CD4-positive, alpha-beta T cell treated with Interferon alpha-2 for 1 hour (primary cell): Measurements from ENCODE around the gene PLGLB2.
"Not testable (repeated sequence)": the region's sequence is repeated elsewhere in the genome, so short reads cannot be mapped to it uniquely, and the experiment has no call there.

Experiments used
- DNase-seq, 2 donors: peaks; one replicate each; pipeline ENCODE4 v3.0.0-alpha.2; 2020 to 2022

Gene PLGLB2

DNA sequence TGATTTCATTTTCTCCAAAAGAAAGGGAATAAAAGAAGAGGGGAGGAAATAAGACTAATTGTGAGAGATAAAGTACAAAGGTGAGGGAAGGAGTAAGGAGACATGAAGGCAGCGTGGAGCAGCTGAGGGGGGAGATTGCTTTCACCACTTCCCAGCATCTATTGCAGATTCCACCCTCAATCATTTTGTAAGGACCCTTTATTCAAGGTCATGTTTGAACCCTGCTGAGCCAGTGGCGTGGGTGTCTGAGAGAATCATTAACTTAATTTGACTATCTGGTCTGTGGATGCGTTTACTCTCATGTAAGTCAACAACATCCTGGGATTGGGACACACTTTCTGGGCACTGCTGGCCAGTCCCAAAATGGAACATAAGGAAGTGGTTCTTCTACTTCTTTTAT lies at the start of gene PLGLB2:
Gene PLGLB2, plus strand, starts transcription at position 297 of the 400 bp plus-strand sequence. Its CDS starts 67 bp downstream, at position 364.
- not testable (repeated sequence) for DNase-seq

DNA sequence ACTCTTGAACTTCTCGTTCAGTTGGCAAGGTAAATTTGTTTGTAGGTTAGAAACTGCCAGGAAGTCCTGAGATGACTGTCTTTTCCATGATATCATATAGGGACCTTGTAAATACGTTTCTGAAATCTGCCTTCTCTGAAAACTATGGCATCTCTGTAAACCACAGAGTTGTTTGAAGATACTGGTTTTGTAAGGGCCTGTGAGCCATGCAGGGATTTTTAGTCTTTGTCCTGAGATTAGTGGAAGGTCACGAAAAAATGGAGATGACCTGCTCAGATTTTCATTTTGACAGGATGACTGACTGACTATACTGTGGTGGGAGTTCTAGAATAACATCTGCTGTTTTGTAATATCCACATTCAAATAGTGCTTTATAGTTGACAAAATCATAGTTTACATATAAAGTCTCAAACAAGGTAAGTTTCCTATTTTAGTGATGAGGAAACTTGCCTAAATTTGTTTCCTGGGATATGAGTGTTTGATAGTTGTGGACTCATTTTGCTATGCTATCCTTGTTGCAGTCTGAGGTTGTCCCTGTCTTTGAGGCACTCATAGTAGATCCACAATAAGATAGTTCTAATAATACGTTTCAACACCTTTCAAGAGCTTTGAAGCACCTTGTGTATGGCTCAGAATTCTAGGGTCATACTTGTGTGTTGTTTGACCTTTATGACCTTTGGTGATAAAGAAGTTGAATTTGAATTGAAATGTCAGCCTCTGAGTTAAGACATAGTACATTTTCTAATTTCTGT lies 43.1 kb upstream of the PLGLB2 start:
- not testable (repeated sequence) for DNase-seq

DNA sequence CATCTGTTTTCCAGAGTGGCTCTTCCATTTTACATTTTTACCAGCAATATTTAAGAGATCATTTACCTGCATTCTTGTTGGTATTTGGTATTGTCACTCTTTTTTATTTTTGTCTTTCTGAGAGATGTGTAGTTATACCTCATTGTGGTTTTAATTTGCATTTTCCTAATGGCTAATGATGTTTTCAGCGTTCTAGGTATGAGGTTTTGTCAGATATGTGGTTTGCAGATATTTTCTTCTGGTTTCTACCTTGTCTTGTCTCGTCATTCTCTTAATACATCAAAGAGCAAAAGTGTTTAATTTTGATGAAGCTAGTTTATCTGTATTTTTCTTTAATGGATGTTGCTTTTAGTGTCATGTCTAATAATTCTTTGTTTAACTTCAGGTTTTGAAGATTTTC lies 39.5 kb upstream of the PLGLB2 start:
- DNase-seq: not testable (repeated sequence)

DNA sequence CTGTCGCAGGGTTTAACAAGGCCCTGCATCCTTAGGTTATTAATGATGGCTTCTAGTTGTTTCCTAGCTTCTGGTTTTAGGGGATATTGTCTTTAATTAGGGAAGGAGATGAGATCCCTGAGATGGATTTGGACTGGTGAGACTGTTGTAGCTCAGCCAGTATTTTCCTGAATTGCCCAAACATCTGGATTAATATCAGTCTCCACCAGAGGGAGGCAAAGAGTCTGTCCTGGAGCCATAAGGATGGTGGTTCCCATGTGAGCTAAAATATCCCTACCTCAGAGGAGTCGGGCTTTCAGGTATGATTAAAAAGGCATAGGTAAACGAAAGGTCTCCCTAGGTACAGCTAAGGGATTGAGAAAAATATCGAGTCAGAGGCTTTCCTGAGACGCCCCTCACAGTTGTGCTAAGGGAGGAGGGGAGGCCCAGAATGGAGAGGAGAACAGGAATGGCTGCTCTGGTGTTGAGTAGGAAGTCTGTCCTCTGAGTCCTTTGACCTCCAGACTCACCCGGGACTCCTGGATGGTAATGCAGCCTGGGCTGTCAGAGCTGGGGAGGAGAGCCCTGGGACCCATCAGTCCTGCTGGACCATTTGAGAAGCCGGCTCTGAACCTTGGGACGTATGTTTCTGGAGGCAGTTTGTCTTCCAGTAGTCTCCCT lies 19.8 kb upstream of the PLGLB2 start:
- not testable (repeated sequence) for DNase-seq

DNA sequence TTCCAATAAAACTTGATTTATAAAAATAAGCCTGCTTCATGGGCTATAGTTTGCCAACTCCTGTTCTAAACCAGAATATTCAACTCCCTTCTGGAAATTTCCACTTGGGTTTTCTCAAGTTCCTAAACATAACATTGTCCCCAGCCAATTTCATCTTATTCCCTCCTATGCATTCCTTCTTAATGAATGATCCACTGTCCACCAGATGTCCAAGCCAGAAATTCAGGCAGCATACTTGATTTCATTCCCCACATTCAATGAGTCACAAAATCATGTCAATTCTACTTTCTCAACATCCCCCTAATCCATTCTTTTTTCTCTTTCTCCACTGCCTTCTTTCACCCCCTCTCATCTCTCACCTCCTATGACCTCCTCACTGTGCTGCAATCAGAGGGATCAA lies 7.0 kb upstream of the PLGLB2 start:
- not testable (repeated sequence) for DNase-seq

DNA sequence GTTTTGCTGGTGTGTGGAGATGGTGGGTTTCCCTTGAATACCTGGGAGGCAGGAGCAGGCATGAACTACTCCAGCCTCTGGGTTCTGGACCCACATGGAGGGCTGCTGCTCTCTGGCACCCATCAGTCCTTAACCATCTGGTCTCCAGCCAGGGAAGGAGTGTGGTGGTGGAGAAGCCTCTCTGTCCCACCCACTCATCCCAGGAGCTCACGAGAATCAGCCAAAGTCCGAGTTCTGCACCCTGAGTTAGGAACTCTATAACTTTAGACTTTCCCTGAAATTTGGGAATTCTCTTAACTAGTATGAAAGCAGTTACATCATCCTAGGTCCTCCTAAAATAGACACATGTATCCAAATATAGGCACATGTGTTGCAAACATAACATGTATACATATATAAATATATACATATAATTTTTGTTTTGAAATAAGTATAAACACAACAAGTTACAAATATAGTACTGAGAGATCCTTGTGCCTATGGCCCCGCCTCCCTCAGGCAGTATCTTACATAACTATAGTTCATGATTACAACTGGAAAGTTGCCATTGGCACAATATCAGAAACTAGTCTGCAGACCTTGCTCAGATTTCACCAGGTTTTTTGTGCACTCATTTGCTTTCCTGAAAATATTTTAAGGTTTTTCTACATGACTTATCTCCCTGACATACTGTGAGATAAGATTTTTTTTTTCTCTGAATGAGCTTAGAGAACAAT lies 5.3 kb upstream of the PLGLB2 start:
- DNase-seq: not testable (repeated sequence)

DNA sequence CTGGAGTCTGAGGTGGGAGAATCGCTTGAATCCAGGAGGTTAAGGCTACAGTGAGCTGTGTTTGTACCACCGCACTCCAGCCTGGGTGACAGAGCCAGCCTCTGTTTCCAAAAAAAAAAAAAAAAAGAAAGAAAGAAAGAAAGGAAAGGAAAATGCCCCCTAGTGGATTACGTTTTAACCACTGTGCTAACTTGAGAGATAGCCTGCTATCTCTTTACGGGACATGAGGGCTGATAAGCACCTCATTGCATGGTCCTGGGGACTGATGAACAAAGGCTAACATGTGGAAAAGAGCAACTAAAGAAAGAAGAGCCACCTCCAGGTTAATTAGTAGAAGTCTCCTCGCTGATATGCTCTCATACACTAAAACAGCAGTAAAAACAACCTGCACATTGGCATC lies 4.2 kb upstream of the PLGLB2 start:
- not testable (repeated sequence) for DNase-seq

DNA sequence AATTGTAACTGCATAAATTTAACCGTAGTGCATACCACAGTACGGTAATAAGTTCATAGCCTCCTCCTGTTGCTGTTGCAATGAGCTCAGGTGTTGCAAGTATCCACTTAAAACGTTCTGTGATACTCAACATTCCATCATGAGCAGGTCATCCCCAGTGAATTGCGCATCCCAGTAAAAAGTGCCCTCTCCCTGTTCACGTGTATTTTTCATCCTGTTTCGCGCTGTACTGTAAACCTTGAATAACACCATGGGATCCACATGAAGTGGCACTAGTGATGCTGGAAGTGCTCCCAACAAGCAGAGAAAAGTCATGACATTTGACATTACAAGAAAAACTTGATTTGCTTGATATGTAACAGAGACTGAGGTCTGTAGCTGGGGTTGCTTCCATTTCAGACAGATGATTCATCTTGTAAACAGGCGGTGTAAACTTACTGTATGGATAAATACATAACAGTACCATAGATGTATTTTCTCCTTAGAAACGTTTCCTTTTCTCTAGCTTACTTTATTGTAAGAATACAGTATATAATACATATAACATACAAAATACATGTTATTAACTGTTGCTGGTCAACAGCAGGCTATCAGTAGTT lies 2.4 kb upstream of the PLGLB2 start:
- DNase-seq: not testable (repeated sequence)

DNA sequence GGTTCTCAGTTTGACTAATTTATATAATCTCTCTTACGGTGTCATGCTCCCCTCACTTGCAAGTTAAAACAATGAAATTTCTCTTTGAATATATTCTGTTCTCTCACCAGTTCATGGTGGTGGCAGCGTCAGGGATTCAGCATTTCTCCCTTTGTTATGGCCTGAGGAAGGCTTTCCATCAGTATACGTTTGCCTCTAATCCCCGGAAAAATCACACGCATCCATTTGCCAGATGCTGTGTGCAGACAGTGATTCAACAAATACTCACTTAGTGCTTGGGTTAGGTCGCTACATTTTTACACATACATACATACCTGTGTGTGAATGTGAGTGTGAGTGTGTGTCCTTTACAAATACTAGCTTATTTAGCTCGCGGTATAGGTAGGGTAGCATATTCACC lies 637 bp downstream of the PLGLB2 start:
- not testable (repeated sequence) for DNase-seq

DNA sequence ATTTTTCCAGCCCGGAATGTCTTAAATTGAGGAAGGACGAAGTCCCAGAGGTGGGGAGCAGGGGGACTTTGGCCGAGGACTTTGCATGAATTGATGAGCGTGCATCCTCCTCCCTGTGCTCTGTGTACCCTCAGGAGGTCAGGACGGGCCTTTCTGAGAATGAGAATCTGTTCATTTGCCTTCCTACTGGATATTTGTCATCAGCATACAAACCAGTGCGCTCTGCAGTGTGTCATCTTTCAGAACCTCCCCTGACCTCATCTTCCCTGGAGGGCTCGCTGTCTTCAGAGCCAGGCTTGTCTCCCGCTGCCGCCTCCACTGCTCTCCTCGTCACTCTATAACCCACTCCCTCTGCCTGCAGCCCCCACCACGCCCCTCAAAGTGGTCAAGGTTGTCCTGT lies 2.7 kb downstream of the PLGLB2 start:
- not testable (repeated sequence) for DNase-seq

DNA sequence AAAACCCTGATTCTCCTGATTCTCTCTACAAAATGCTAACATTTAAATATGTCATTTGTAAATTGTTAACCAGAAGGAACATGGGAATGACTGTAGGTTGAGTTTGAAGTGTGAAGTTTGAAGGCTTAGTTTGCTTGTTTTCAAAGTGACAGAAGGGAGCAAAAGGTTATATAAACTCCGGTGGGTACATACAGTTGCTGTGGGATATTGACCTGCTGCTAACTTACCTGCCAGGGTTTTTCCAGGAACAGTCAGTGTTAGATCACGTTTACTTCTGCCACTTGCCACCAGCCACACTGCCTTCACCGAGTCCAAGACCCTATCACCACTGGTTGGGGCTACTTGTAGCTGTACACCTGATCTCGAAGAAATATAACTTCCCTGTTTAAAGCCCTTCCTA lies 6.9 kb downstream of the PLGLB2 start:
- DNase-seq: not testable (repeated sequence)
